ENCODE measurements around the gene MAB21L3.

DNA sequence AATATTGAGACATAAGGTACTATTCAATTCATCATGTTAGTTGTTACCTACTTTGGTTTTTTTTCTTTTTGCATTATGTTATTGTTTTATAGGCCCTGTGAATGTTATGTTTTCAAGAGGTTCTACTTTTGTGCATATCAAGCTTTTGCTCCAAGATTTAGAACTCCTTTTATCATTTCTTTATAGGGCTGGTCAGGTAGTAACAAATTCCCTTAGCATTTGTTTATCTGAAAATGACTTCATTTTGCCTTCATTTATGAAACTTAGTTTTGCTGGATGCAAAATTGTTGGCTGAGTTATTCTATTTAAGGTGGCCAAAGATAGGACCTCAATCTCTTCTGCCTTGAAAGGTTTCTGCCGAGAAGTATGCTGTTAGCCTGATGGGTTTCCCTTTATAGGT is 21.3 kb upstream of the MAB21L3 start:
- TF ChIP-seq EP300 (IDR thresholded peaks at IDR 0.05), result no peak
- no peak for TF ChIP-seq POLR2A (IDR thresholded peaks at IDR 0.05)
- no peak for TF ChIP-seq POLR2AphosphoS5 (IDR thresholded peaks at IDR 0.05)
